ENCODE results near the gene NUDT22. TPM values are rescaled to one million over a fixed set of nuclear protein-coding genes. Genes with fewer than 3 reads are reported as not detected.

The NUDT22 gene
- total RNA-seq, 1 donor from 2014 or later, result 158 TPM

DNA sequence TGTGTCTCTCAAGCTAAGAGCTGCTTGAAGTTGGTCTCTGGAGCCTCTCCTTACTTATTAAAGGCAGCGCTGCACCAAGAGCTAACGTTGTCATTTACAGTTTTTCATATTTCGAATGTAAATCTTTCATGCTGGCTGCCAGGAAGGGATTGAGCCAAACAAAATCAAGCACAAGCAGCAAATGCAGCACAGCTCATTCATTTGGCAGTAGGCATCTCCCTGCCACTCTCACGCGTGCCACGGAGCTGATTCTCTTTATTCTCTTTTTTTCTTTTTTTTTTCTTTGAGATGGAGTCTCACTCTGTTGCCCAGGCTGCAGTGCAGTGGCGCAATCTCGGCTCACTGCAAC lies 6.9 kb downstream of the NUDT22 start:
- DNase-seq (ENCODE audit: low spot score in 2 of 2), result no peak
- Histone ChIP-seq H3K27ac (peak overlapping the region; percentile 49 to 88), H3K4me1 (peaks cover 5 to 34% of the 10 kb centered on the region in 2 donors), H3K36me3 (peaks cover 8 to 9% of the 10 kb centered on the region in 2 donors), H3K27me3 (no peaks in the 10 kb centered on the region), H3K9me3 (no peaks in the 10 kb centered on the region), H3K4me3 (peak overlapping the region in 1 of 2 donors; percentile 80)
- intact Hi-C loops (cut with DNase I), result no loop called here
- TF ChIP-seq, protein P1, sequence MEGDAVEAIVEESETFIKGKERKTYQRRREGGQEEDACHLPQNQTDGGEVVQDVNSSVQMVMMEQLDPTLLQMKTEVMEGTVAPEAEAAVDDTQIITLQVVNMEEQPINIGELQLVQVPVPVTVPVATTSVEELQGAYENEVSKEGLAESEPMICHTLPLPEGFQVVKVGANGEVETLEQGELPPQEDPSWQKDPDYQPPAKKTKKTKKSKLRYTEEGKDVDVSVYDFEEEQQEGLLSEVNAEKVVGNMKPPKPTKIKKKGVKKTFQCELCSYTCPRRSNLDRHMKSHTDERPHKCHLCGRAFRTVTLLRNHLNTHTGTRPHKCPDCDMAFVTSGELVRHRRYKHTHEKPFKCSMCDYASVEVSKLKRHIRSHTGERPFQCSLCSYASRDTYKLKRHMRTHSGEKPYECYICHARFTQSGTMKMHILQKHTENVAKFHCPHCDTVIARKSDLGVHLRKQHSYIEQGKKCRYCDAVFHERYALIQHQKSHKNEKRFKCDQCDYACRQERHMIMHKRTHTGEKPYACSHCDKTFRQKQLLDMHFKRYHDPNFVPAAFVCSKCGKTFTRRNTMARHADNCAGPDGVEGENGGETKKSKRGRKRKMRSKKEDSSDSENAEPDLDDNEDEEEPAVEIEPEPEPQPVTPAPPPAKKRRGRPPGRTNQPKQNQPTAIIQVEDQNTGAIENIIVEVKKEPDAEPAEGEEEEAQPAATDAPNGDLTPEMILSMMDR (IDR thresholded peaks at IDR 0.05), result no peak

GRCh38 chr11:64233913-64234586 lies 8.0 kb downstream of the NUDT22 start, which contains the start of gene VEGFB:
Gene VEGFB (plus strand): TSS chr11:64234584. CDS start chr11:64234834, 250 bp downstream.
- no peaks in the 10 kb centered on the region for H3K9me3 ChIP-seq
- DNase-seq (ENCODE audit: low spot score in 2 of 2), result peak in 1 of 2 donors; percentile 87
- TF ChIP-seq, protein P1 (IDR thresholded peaks at IDR 0.05), result no peak
- H3K27me3 ChIP-seq, result no peaks in the 10 kb centered on the region
- peaks cover 5 to 33% of the 10 kb centered on the region in 2 donors for H3K4me1 ChIP-seq
- peak within 1 kb of the TSS; percentile 84 to 92 for H3K27ac ChIP-seq
- H3K36me3 ChIP-seq, result peaks cover 17 to 19% of the 10 kb centered on the region in 2 donors
- intact Hi-C loops (cut with DNase I), result no loop called here
- H3K4me3 ChIP-seq, result peak within 1 kb of the TSS; percentile 87 to 92

DNA sequence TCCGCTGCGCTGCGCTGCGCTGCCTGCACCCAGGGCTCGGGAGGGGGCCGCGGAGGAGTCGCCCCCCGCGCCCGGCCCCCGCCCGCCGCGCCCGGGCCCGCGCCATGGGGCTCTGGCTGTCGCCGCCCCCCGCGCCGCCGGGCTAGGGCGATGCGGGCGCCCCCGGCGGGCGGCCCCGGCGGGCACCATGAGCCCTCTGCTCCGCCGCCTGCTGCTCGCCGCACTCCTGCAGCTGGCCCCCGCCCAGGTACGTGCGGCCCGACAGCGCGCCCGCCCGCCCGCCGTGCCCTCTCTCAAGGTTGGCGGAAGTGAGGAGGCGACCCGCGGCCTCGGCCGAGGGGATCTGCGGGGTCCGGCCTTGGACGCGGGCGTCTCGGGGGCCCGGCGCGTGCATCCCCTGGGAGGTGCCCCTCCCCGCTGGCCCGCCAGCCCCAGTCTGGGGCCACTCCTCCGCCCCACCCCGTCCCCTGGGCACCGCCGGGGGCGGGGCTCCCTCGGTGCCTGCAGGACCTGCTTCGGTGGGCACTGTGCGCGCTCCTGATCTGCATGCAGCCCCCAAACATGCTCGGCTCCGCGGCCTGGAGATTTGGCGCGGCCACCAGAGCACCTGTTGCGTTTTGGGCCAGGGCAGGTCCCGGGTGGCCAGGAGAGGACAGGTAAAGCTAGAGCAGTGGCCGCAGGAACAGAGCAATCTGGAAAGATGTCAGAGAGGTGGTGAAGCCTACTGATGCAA lies 8.7 kb downstream of the NUDT22 start:
- Histone ChIP-seq H3K36me3 (peaks cover 17 to 19% of the 10 kb centered on the region in 2 donors), H3K4me3 (peak overlapping the region; percentile 87 to 92), H3K27ac (peak overlapping the region; percentile 84 to 92), H3K9me3 (no peaks in the 10 kb centered on the region), H3K4me1 (peaks cover 5 to 27% of the 10 kb centered on the region in 2 donors), H3K27me3 (no peaks in the 10 kb centered on the region)
- TF ChIP-seq, protein P1 (IDR thresholded peaks at IDR 0.05), result peak in 1 of 3 experiments; percentile 5
- intact Hi-C loops (cut with DNase I), result no loop called here
- DNase-seq (ENCODE audit: low spot score in 2 of 2), result peak in 1 of 2 donors; percentile 78

GRCh38 chr11:64235437-64236161 lies 9.5 kb downstream of the NUDT22 start:
- Histone ChIP-seq H3K36me3 (peaks cover 17 to 19% of the 10 kb centered on the region in 2 donors), H3K9me3 (no peaks in the 10 kb centered on the region), H3K27me3 (no peaks in the 10 kb centered on the region), H3K27ac (peak overlapping the region; percentile 84 to 92), H3K4me1 (peaks cover 5 to 32% of the 10 kb centered on the region in 2 donors), H3K4me3 (peak overlapping the region; percentile 87 to 92)
- intact Hi-C loops (cut with DNase I), result no loop called here
- peak in 1 of 2 donors; percentile 63 for DNase-seq (ENCODE audit: low spot score in 2 of 2)
- TF ChIP-seq, protein P1 (IDR thresholded peaks at IDR 0.05), result no peak

DNA sequence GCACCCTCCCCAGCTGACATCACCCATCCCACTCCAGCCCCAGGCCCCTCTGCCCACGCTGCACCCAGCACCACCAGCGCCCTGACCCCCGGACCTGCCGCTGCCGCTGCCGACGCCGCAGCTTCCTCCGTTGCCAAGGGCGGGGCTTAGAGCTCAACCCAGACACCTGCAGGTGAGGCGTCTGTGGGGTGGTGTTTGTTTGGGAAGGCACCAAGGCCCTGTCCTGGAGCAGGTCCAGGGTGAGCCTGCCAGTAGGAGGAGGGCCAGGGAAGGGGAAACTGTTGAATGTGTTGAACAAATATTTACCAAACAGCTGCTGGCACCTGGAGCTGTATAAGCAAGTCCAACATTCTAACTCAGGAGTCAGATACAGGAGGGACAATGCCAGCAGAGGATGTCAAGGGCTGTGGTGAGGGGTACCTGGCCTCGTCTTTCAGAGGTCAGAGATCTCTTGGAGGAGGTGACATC lies 11.4 kb downstream of the NUDT22 start:
- DNase-seq (ENCODE audit: low spot score in 2 of 2), result no peak
- H3K27me3 ChIP-seq, result no peaks in the 10 kb centered on the region
- peaks cover 5 to 35% of the 10 kb centered on the region in 2 donors for H3K4me1 ChIP-seq
- peaks cover 17 to 19% of the 10 kb centered on the region in 2 donors for H3K36me3 ChIP-seq
- no peak overlapping the region for H3K4me3 ChIP-seq
- intact Hi-C loops (cut with DNase I), result no loop called here
- no peaks in the 10 kb centered on the region for H3K9me3 ChIP-seq
- TF ChIP-seq, protein P1 (IDR thresholded peaks at IDR 0.05), result no peak
- H3K27ac ChIP-seq, result no peak overlapping the region

Data from ascending aorta (tissue), 2 donors.